Retinal pigment epithelial cell (primary cell): ENCODE results near the gene TEKT3.

Source experiments
- DNase-seq: peaks from one replicate; pipeline ENCODE4 v3.0.0-alpha.2; 2010; ENCODE audit warnings: low read depth
- H3K4me3 ChIP-seq: 2 replicates; pipeline ENCODE4 v1.5.1; 2011; ENCODE audit warnings: mild to moderate bottlenecking, low read length, control low read depth, moderate library complexity
- TF ChIP-seq, protein P1 (sequence below): conservative IDR thresholded peaks from 2 replicates; pipeline ENCODE4 v1.5.1; 2011; ENCODE audit warnings: low read depth, low read length, control low read depth, inconsistent platforms

Gene TEKT3

DNA sequence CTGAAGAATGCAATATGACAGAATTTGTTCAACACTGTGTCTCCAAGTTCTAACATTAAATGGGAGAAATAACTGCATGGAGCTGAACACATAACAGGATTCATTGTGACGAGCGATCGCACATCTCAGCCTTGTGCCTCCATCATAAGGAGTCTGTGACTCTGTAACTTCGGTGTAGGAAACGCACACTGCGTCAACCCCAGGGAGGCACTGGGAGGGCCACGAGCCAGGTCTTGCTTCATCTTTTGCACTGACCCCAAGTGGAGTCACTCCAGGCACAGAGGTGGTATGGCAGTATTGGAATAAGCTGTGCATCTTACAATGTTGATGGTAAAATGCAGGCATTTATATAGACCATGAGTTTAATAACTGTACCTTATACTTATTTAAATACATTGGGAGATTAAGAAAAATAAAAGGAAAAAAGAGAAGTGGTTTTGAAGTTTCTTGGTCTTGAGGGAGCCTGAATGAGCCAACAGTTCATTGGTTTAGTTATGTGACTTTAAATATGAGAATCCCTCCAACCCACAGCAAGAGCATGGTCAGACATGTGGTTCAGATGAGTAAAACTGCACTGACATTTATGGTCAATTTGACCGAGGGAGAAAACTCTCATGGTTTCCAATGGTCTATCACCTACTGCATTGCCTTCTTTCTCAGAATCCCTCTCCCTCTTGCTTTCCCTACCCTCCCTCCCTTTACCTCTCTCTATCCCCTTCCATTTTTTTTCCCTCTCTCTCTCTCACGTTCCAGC lies 70.6 kb downstream of the TEKT3 start:
- TF ChIP-seq, protein P1, sequence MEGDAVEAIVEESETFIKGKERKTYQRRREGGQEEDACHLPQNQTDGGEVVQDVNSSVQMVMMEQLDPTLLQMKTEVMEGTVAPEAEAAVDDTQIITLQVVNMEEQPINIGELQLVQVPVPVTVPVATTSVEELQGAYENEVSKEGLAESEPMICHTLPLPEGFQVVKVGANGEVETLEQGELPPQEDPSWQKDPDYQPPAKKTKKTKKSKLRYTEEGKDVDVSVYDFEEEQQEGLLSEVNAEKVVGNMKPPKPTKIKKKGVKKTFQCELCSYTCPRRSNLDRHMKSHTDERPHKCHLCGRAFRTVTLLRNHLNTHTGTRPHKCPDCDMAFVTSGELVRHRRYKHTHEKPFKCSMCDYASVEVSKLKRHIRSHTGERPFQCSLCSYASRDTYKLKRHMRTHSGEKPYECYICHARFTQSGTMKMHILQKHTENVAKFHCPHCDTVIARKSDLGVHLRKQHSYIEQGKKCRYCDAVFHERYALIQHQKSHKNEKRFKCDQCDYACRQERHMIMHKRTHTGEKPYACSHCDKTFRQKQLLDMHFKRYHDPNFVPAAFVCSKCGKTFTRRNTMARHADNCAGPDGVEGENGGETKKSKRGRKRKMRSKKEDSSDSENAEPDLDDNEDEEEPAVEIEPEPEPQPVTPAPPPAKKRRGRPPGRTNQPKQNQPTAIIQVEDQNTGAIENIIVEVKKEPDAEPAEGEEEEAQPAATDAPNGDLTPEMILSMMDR = no peak
- no peak overlapping the region for H3K4me3 ChIP-seq
- no peak for DNase-seq

DNA sequence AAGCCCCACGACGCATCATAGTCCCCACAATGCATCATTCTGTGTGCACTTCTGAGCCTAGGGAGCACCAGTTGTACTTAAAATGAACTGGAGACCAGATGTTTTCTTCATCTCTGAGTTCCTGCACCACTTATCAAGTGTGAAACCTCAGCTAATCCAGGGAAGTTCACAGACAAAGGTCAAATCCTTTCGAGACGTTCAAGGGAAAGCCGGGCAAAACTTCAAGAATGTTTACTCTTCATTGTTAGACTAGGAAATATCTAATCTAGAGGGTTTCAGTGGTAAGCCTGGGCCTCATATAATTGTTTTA lies 71.7 kb downstream of the TEKT3 start:
- DNase-seq = no peak
- TF ChIP-seq, protein P1 = no peak
- H3K4me3 ChIP-seq = no peak overlapping the region

DNA sequence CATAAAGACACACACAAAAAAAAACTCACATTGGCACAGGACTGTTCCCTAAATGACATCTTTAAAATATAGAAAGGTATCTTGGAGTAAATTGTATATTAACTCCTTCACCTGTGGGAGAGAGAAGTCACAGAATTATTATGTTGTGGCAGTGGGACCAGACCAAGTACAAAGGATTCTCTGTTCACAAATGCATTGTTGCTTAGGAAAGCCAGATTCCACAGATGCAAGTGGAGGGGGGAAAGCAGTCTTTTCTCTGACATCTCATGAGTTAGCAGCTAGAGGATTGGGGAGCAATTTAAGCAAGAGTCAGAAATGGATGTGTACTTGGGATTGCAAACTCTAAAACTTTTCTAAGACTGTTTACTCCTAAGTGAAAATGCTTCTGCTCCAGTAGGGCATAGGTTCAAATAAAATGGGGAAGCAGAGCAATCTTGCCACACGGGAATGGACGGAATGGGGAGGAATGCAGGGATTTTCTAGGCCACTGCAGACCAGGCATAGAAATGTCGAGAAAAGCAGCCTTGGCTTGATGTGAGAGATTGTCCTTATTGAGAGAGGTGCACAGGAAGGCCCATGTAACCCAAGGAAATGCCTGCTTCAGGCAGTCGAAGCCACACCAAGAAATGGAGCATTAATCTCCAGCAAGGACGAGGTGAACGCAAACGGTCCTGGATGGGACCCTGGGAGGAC lies 72.2 kb downstream of the TEKT3 start:
- no peak overlapping the region for H3K4me3 ChIP-seq
- DNase-seq = no peak
- TF ChIP-seq, protein P1 = no peak

DNA sequence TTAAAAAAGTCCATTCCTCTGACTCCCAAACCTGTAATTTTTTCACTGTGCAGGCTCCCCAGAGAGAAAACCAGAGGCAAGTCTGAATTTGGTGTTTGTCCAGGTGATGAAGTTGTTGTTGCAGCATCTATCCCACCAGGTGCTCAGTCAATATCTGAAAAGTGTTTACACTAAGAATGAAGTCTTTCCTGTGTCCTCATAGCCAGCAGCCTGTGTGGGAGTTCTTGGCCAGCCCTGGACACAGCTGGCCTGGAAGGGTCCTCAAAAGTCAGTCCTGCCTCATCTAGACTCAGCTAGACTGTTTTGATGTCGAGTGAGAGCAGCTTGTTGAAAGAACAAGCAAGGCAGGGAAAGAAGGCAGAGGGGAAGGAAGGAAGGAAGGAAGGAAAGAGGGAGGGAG lies 72.9 kb downstream of the TEKT3 start:
- TF ChIP-seq, protein P1 = no peak
- no peak for DNase-seq
- no peak overlapping the region for H3K4me3 ChIP-seq

DNA sequence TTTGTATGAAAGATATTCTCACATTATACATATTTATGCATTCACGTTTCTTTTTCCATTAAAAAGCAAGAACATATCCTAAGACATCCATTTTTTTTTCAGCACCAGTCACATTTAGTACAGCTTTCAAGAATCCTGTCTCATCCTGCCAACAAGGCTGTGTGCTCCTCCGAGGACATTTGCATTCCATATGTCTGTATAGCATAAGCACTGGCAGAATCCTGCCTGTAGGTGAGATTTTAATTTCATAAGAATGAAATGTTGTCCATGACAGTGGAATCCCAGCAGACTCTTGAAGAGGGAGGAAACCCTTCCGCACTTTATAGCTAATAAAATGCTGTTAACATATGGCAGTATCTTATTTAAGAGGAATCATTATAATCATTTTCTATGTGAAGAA lies 73.4 kb downstream of the TEKT3 start:
- H3K4me3 ChIP-seq = no peak overlapping the region
- TF ChIP-seq, protein P1 = no peak
- no peak for DNase-seq

DNA sequence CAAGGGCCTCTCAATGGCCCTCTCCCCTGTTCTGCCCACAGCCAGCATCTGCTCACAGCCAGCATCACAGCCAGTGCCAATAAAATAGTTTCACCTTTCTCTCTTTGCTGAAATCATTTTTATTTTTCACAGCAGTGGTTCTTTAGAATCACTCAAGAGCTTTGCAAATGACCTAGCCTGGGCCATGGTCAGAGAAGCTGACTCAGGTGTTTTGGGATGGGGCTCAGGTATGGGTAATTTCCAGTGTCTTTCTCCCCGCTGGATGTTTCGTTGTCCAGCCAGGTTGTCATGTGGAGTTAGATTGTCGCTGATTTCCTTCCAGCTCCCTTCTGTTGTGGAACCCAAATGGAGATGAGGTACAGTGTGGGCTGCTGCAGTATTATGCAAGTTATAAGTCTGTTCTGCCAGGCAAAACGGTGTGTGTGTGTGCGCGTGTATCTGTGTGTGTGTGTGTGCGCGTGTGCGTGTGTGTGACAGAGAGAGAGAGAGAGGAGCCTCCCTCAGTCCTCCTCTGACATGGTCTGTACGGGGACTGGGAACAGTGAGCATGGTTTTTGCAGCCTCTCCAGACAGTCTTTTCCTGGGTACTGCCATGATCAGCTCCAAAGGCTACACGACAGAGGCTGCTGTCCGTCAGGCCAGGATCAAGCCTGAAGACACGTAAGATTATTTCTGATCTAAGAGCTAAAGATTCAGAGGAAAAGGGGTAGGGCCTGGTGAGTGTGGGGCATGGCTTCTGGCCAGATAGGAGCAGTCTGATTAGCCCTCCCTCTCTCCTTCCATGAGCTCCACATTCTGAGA lies 74.9 kb downstream of the TEKT3 start:
- TF ChIP-seq, protein P1 = no peak
- no peak for DNase-seq
- no peak overlapping the region for H3K4me3 ChIP-seq

DNA sequence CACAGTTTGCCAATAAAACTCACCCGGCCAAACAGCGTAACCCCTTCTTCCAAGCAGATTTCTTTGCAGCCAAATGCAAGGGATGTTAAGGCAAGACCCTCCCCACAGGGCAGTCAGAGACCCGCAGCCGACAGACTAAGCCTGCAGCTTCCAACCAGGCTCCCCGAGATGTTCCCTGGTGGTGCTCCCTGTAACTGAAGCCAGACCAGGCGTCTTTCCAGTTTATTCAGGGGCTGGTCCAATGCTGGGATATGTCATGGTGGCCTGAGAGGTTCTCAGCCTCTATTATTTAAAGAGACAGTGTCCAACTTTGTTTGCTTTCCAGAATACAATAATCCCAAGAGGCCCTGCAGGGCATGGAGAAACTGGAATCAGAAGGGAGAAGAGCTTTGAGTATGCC lies 76.3 kb downstream of the TEKT3 start, which contains the start of gene PMP22:
TSS of gene PMP22 (minus strand) at position 196 of the 400 bp plus-strand sequence. CDS start 4,599 bp downstream, outside the sequence.
- H3K4me3 ChIP-seq = no peak within 1 kb of the TSS
- no peak for DNase-seq
- TF ChIP-seq, protein P1 = no peak
